Peyer's patch (tissue), 4 donors: ENCODE measurements around the gene DOLK. TPM values are rescaled to one million over a fixed set of nuclear protein-coding genes. Genes with fewer than 3 reads are reported as not detected.
"Not testable (repeated sequence)": the region's sequence is repeated elsewhere in the genome, so short reads cannot be mapped to it uniquely, and the experiment has no call there.

ENCODE experiments used
- DNase-seq, 3 donors: peaks; one replicate each; pipeline ENCODE4 v3.0.0-alpha.2; 2017 to 2019
- H3K27ac ChIP-seq, 4 donors: fragments of 200-600 bp; sonication (generic); one replicate each; pipeline ENCODE4 v1.5.1; 2016 to 2019
- H3K27me3 ChIP-seq, 2 donors: fragments of 200-600 bp; sonication (generic); one replicate each; pipeline ENCODE4 v1.5.1; 2019
- H3K36me3 ChIP-seq, 3 donors: fragments of 200-600 bp; sonication (generic); one replicate each; pipeline ENCODE4 v1.5.1; 2016 to 2019
- H3K4me1 ChIP-seq, 4 donors: fragments of 200-600 bp; sonication (generic); one replicate each; pipeline ENCODE4 v1.5.1; 2016 to 2019
- H3K4me3 ChIP-seq, 4 donors: fragments of 200-600 bp; sonication (generic); 1 replicate in 3 of 4; 2 replicates in 1 of 4; pipeline ENCODE4 v1.5.1; 2016 to 2019; ENCODE audit warnings: mild to moderate bottlenecking in 1 of 4
- H3K9me3 ChIP-seq, 4 donors: fragments of 200-600 bp; sonication (generic); one replicate each; pipeline ENCODE4 v1.5.1; 2016 to 2019; ENCODE audit warnings: mild to moderate bottlenecking in 1 of 4
- CTCF ChIP-seq, 6 experiments: fragments of 450-650 bp in 4 of 6; fragments of 200-600 bp in 2 of 6; sonication (generic) in 1 of 6; IDR thresholded peaks; one replicate each; pipeline ENCODE4 v1.5.1; 2017 to 2019; ENCODE audit warnings: antibody characterized with exemption in 6 of 6, mild to moderate bottlenecking in 3 of 6, moderate library complexity in 1 of 6
- POLR2A ChIP-seq, 2 donors: fragments of 450-650 bp; IDR thresholded peaks; one replicate each; pipeline ENCODE4 v1.5.1; 2017; ENCODE audit warnings: antibody characterized with exemption in 2 of 2, mild to moderate bottlenecking in 2 of 2, moderate library complexity in 2 of 2
- total RNA-seq, 4 donors: library from RNA; depleted of rRNA; stranded (reverse); fragments of >200 nt; gene quantifications; one replicate each; pipeline ENCODE4 v1.1.0, GENCODE V29; 2016

DOLK gene
- total RNA-seq, 4 donors from 2014 or later, result 4.1 to 12.3 (median 10.6) TPM

GRCh38 chr9:128983536-128983935 lies 36.1 kb upstream of the DOLK start:
- Histone ChIP-seq H3K9me3 (no peaks in the 10 kb centered on the region), H3K4me1 (no peaks in the 10 kb centered on the region), H3K27me3 (no peaks in the 10 kb centered on the region), H3K27ac (no peak overlapping the region), H3K4me3 (no peak overlapping the region), H3K36me3 (peaks cover 0 to 97% (median 4%) of the 10 kb centered on the region in 3 donors)
- TF ChIP-seq POLR2A (IDR thresholded peaks at IDR 0.05), result no peak
- no peak for TF ChIP-seq CTCF (IDR thresholded peaks at IDR 0.05)
- DNase-seq, result no peak

GRCh38 chr9:128979111-128979510 lies 31.7 kb upstream of the DOLK start:
- TF ChIP-seq POLR2A (IDR thresholded peaks at IDR 0.05), result no peak
- TF ChIP-seq CTCF (IDR thresholded peaks at IDR 0.05), result no peak
- H3K36me3 ChIP-seq, result peaks cover 0 to 93% (median 0%) of the 10 kb centered on the region in 3 donors

GRCh38 chr9:128972956-128973355 lies 25.6 kb upstream of the DOLK start:
- no peak overlapping the region for H3K4me3 ChIP-seq
- H3K27ac ChIP-seq, result no peak overlapping the region
- H3K27me3 ChIP-seq, result no peaks in the 10 kb centered on the region
- no peaks in the 10 kb centered on the region for H3K4me1 ChIP-seq
- TF ChIP-seq CTCF (IDR thresholded peaks at IDR 0.05) (no peak), POLR2A (IDR thresholded peaks at IDR 0.05) (no peak)
- peaks cover 0 to 94% (median 0%) of the 10 kb centered on the region in 3 donors for H3K36me3 ChIP-seq
- no peaks in the 10 kb centered on the region for H3K9me3 ChIP-seq
- no peak for DNase-seq

More at GRCh38 chr9:128979111-128979510, 31.7 kb upstream of the DOLK start:
- no peaks in the 10 kb centered on the region for H3K4me1 ChIP-seq
- H3K27me3 ChIP-seq, result no peaks in the 10 kb centered on the region
- no peak overlapping the region for H3K4me3 ChIP-seq
- H3K27ac ChIP-seq, result no peak overlapping the region
- no peak for DNase-seq
- H3K9me3 ChIP-seq, result no peaks in the 10 kb centered on the region

GRCh38 chr9:128969491-128969890 lies 22.1 kb upstream of the DOLK start:
- Histone ChIP-seq H3K4me3 (no peak overlapping the region), H3K27ac (no peak overlapping the region), H3K9me3 (no peaks in the 10 kb centered on the region), H3K36me3 (peaks cover 0 to 63% (median 0%) of the 10 kb centered on the region in 3 donors), H3K27me3 (no peaks in the 10 kb centered on the region), H3K4me1 (no peaks in the 10 kb centered on the region)
- TF ChIP-seq CTCF (IDR thresholded peaks at IDR 0.05), result no peak
- no peak for TF ChIP-seq POLR2A (IDR thresholded peaks at IDR 0.05)
- DNase-seq, result no peak

- H3K27ac ChIP-seq, H3K9me3 ChIP-seq, H3K27me3 ChIP-seq, DNase-seq, H3K4me3 ChIP-seq, H3K4me1 ChIP-seq: not testable (repeated sequence)
- H3K36me3 ChIP-seq, result peaks cover 0 to 66% (median 0%) of the 10 kb centered on the region in 3 donors
Measured at GRCh38 chr9:128961403-128961802, 14.0 kb upstream of the DOLK start.

- Histone ChIP-seq H3K27ac (peak overlapping the region; percentile 90 to 92 (median 90)), H3K9me3 (no peaks in the 10 kb centered on the region), H3K27me3 (no peaks in the 10 kb centered on the region), H3K4me1 (peaks cover 0 to 12% (median 6%) of the 10 kb centered on the region in 4 donors), H3K36me3 (peaks cover 0 to 6% (median 0%) of the 10 kb centered on the region in 3 donors), H3K4me3 (peak overlapping the region; percentile 76 to 93 (median 88))
- DNase-seq, result no peak
- no peak for TF ChIP-seq CTCF (IDR thresholded peaks at IDR 0.05)
- TF ChIP-seq POLR2A (IDR thresholded peaks at IDR 0.05), result no peak
Measured at GRCh38 chr9:128947277-128947526, 201 bp downstream of the DOLK start.
